HG02981 (cell line): ENCODE results near the gene GPR42.

Source experiments
- ATAC-seq: cut with Tn5 transposase; IDR thresholded peaks from one replicate; pipeline ENCODE4 v1.9.1; 2021; ENCODE audit warnings: mild to moderate bottlenecking, moderate library complexity; ENCODE audit not compliant: unreplicated experiment

GPR42 gene, protein sequence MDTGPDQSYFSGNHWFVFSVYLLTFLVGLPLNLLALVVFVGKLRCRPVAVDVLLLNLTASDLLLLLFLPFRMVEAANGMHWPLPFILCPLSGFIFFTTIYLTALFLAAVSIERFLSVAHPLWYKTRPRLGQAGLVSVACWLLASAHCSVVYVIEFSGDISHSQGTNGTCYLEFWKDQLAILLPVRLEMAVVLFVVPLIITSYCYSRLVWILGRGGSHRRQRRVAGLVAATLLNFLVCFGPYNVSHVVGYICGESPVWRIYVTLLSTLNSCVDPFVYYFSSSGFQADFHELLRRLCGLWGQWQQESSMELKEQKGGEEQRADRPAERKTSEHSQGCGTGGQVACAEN

DNA sequence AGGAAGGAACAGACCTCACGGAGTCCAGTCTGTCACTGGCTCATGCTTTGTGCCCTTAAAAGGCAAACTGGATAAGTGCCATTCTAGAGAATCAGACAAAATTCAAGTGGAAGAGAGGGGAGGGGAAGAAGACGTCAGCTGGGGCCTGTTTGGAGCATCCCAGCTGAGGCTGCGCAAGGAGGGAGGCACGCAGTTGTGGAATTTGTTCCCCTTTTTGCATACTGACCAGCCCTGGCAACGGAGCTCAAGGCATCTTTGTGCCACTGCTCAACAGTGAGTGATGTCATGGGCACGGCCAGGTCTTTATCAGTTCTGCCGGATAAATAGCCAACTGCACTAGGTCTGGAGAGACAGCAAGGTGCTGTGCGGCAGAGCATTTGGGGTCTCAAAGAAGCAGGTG lies at the start of gene GPR42:
Gene GPR42, plus strand, starts transcription at position 347 of the 400 bp plus-strand sequence. CDS start 292 bp downstream, outside the sequence.
- ATAC-seq, result no peak

- no peak for ATAC-seq
Measured at GRCh38 chr19:35321291-35321690, 49.6 kb upstream of the GPR42 start.

GRCh38 chr19:35322014-35322413 lies 48.9 kb upstream of the GPR42 start:
- ATAC-seq, result no peak

- ATAC-seq, result no peak
Measured at GRCh38 chr19:35327642-35328041, 43.2 kb upstream of the GPR42 start.

DNA sequence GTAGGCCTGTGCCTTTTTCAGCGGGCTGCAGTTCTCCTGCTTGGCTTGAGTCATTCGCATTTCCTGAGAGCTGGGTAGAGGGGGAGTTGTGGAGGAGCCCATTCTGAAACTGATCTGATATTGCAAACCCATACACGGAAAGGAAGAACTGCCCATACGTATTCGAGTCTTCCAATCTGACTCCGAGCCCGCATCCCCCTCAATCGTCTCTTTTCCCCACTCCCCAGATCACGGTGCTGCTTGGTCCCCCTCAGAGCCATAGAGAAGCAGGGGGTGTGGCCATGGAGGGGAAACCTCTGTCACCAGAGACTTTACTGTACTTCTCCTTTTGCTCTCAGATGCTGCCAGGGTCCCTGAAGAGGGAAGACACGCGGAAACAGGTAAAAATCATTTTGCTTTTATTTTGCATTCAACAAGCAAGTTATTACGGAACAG lies 42.0 kb upstream of the GPR42 start, which contains the start of gene CD22:
Gene CD22, plus strand, starts transcription at position 337 of the 435 bp plus-strand sequence. CDS start 2,854 bp downstream, outside the sequence.
- ATAC-seq, result no peak

GRCh38 chr19:35329323-35329722 lies 41.5 kb upstream of the GPR42 start:
- ATAC-seq, result no peak

DNA sequence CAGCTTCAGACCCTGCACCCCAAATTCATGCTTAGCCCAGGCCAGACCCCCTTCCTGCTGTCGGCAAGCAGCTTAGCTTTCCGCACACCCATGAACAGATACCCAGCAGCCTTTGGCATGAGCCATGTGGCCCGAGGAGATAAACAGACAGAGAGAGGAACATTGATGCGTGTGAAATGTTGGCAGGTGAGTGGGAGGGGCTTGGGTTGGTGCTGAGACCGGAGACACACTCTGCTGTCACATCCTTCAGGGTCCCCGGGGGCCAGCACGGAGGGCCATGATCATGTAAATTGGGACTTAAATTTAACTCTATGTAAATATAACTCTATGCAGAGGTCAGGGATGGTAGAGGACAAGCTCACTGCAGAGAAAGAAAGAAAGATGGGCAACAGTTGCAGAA lies 40.4 kb upstream of the GPR42 start:
- peak; percentile 50 for ATAC-seq

DNA sequence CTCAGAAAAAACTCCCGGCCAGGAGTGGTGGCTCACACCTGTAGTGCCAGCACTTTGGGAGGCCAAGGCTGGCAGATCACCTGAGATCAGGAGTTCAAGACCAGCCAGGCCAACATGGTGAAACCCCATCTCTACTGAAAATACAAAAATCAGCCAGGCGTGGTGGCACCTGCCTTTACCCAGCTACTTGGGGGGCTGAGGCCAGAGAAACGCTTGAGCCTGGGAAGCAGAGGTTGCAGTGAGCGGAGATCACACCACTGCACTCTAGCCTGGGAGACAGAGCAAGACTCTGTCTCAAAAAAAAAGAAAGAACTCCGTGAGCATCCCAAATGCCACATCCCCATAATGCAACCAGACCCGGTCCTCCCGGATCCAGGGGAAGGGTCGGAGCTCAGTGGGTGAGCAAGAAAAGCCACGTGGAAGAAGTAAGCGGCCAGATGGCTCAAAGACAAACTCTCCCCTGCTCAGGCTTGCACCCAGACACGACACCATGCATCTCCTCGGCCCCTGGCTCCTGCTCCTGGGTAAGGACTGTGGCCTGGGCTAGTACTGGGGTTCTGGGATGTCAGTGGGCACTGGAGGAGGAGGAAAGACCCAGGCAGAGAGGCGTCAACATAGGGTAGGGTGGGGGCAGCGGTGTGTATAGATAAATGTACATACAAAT lies 39.2 kb upstream of the GPR42 start:
- no peak for ATAC-seq

DNA sequence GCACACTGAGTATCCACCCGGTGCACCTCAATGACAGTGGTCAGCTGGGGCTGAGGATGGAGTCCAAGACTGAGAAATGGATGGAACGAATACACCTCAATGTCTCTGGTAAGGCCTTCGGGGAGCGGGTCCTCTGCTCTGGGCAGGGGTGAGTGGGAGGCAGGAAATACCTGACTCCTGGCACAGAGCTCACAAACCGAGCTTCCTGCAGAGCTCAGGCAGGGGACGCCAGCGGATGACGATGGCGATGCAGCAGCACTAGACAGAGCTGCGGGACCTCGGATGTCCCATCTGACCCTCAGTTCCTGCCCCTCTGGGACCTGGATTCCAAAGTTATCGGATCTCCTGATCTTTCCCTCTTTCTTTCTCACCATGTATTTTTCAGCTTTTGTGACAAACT lies 38.1 kb upstream of the GPR42 start:
- ATAC-seq, result no peak

DNA sequence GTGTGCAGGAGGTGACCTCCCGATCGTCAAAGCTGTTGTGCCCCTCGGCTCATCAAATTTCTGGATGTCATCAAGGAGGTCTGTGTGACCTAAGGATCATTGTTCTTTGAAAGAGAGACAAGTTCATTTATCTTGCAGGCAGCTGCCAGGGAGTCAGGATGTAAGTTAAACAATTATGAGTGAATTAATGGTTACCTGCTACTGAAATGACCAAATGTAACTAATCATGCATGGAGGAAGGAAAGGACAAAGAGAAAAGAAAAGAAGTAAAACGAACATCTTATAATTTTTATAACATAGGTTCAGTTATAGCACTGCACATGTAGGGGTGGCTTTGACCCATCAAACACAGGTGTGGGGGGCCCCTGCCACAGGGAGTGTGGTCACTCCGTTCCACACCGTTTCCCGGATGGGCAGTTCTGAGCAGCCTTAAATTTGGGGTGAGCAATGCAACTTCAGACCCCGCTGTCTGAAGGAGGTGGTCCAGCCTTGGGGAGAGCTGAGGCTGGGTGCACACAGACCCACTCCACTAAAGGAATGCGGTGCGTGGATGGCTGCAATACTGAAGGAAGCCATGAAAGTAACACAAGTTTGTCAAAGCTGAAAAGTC lies 36.6 kb upstream of the GPR42 start:
- ATAC-seq, result no peak

- no peak for ATAC-seq
Measured at GRCh38 chr19:35336166-35336955, 34.5 kb upstream of the GPR42 start.

GRCh38 chr19:35337097-35337983 lies 33.5 kb upstream of the GPR42 start:
- no peak for ATAC-seq

GRCh38 chr19:35337984-35338296 lies 32.9 kb upstream of the GPR42 start:
- no peak for ATAC-seq

DNA sequence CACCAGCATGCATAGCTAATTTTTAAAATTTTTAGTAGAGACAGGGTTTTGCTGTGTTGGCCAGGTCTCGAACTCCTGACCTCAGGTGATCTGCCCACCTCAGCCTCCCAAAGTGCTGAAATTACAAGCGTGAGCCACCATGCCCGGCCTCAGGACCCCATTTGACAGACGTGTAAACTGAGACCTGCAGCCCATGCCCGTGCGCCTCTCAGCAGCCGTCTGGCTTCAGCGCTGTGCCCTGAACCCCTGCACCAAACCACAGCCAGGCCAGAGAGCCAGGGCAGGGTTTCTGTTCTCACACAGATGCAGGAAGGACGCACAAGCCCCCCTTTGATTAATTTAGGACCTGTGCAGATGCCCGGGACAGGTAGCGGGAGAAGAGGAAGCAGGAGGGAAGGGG lies 30.4 kb upstream of the GPR42 start:
- no peak for ATAC-seq

GRCh38 chr19:35341006-35341405 lies 29.9 kb upstream of the GPR42 start:
- ATAC-seq, result no peak

GRCh38 chr19:35341565-35342225 lies 29.2 kb upstream of the GPR42 start:
- ATAC-seq, result no peak

- no peak for ATAC-seq
Measured at GRCh38 chr19:35342430-35342829, 28.4 kb upstream of the GPR42 start.

DNA sequence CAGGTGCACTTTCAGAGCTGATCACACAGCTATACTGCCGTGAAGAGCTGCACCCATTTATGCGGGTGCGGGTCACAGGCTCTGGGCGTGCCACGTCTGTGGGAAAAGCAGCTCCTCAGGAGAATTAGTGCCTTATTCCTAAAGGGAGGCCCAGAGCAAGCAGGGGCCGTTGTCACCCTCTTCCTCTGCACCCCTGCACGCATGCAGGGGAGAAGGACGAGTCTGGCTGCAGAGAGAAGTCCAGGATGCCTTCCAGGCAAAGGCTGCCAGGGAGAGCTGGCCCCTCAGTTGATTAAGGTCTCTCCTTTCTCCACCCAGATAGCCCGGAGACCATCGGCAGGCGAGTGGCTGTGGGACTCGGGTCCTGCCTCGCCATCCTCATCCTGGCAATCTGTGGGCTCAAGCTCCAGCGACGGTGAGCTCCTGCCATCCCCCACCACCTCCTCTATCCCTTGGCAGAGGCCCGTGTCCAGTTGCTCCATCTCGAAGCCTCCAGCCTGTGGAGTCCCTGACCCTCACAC lies 26.3 kb upstream of the GPR42 start:
- no peak for ATAC-seq

DNA sequence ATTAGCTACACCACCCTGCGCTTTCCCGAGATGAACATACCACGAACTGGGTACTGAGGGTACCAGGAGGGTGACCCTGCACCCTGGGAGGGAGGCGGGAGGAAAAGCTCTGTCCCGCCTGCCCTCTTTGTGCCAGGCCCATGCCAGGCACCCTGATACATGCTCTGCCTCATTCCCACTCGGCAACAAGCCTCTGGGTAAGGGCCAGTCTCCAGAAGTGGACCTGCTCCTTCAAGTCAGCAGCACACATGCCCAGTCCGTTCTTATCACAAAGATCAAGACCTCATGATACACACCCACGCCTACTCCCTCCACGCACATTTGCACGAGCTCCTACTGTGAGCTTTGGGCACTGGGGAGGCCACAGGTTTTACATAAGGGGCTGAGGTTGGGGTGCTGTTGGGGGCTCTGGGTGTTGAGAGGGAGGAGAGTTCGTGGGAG lies 25.2 kb upstream of the GPR42 start:
- ATAC-seq, result no peak
